COR-L47 (cell line): ENCODE results near the gene ZNF709.
A peak's percentile ranks its signal among the peaks of the same experiment; 100 is the strongest.
"Not testable (repeated sequence)": the region's sequence is repeated elsewhere in the genome, so short reads cannot be mapped to it uniquely, and the experiment has no call there.

Source experiments
- DNase-seq: peaks from one replicate; lab custom pipeline; 2025; lab: John Stamatoyannopoulos, UW

The ZNF709 gene

GRCh38 chr19:12484371-12485051 is at the start of gene ZNF709:
Gene ZNF709 (minus strand): TSS chr19:12484816. CDS start chr19:12484657, 159 bp downstream.
- peak; percentile 83 for DNase-seq

GRCh38 chr19:12527034-12527836 is 42.6 kb upstream of the ZNF709 start:
- DNase-seq, result no peak

GRCh38 chr19:12526542-12526941 is 41.9 kb upstream of the ZNF709 start:
- no peak for DNase-seq

GRCh38 chr19:12521996-12522395 is 37.4 kb upstream of the ZNF709 start:
- peak; percentile 61 for DNase-seq

GRCh38 chr19:12513531-12514061 is 29.0 kb upstream of the ZNF709 start:
- DNase-seq, result no peak

- DNase-seq, result no peak
Measured at GRCh38 chr19:12497032-12497431, 12.4 kb upstream of the ZNF709 start.

- DNase-seq, result no peak
Measured at GRCh38 chr19:12496480-12496879, 11.9 kb upstream of the ZNF709 start.

GRCh38 chr19:12495002-12495802 is 10.6 kb upstream of the ZNF709 start:
- DNase-seq, result peak; percentile 97

GRCh38 chr19:12494260-12494860 is 9.7 kb upstream of the ZNF709 start:
- no peak for DNase-seq

GRCh38 chr19:12486265-12486783 is 1.7 kb upstream of the ZNF709 start:
- DNase-seq, result not testable (repeated sequence)

- no peak for DNase-seq
Measured at GRCh38 chr19:12485571-12485970, 955 bp upstream of the ZNF709 start.

GRCh38 chr19:12485052-12485416 is 418 bp upstream of the ZNF709 start:
- DNase-seq, result no peak

- DNase-seq, result no peak
Measured at GRCh38 chr19:12484011-12484370, 625 bp downstream of the ZNF709 start.

GRCh38 chr19:12482509-12482886 is 2.1 kb downstream of the ZNF709 start:
- DNase-seq, result no peak

GRCh38 chr19:12481781-12482508 is 2.7 kb downstream of the ZNF709 start:
- DNase-seq, result no peak

GRCh38 chr19:12478234-12478941 is 6.2 kb downstream of the ZNF709 start:
- peak; percentile 2 for DNase-seq

- DNase-seq, result not testable (repeated sequence)
Measured at GRCh38 chr19:12467651-12468050, 17.0 kb downstream of the ZNF709 start.

- DNase-seq, result no peak
Measured at GRCh38 chr19:12465211-12465610, 19.4 kb downstream of the ZNF709 start.

- DNase-seq, result no peak
Measured at GRCh38 chr19:12464769-12465168, 19.8 kb downstream of the ZNF709 start.

- DNase-seq, result not testable (repeated sequence)
Measured at GRCh38 chr19:12464139-12464538, 20.5 kb downstream of the ZNF709 start.
